PC-3 (cell line): Measurements from ENCODE around the gene SMYD3.

Experiments used
- EZH2 ChIP-seq: fragments of 300-600 bp; sonication (generic); IDR thresholded peaks from one replicate; pipeline ENCODE4 v1.6.1; 2017; ENCODE audit warnings: antibody characterized with exemption, mild to moderate bottlenecking, low read length; ENCODE audit not compliant: unreplicated experiment
- EZH2phosphoT487 ChIP-seq: fragments of 300-600 bp; sonication (generic); IDR thresholded peaks from 2 replicates; pipeline ENCODE4 v1.6.1; 2018; ENCODE audit warnings: mild to moderate bottlenecking, antibody characterized with exemption, low read length, borderline replicate concordance
- TF ChIP-seq, protein P1 (sequence below): fragments of 300-600 bp; sonication (generic); conservative IDR thresholded peaks from 2 replicates; pipeline ENCODE4 v1.5.1; 2017; ENCODE audit warnings: antibody characterized with exemption, low read depth, mild to moderate bottlenecking, low read length

DNA sequence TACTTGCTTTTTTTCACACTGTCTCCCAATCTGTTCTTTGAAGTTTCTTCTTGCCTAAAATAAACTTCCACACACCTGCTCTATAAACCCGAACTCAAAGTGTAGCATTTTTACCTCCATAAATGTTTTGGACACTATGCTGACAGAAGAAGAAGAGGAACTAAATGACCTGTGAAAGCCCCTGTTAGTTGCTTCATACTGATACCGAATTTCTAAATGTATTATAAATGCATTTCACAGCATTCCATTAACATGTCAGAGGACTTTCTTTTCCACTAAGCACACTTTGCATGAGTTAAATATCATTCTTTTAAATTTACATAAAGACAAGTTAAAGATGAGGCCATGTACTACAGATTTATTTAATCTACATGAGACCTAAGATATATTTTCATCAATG is 281.0 kb downstream of the SMYD3 start:
- TF ChIP-seq, protein P1, sequence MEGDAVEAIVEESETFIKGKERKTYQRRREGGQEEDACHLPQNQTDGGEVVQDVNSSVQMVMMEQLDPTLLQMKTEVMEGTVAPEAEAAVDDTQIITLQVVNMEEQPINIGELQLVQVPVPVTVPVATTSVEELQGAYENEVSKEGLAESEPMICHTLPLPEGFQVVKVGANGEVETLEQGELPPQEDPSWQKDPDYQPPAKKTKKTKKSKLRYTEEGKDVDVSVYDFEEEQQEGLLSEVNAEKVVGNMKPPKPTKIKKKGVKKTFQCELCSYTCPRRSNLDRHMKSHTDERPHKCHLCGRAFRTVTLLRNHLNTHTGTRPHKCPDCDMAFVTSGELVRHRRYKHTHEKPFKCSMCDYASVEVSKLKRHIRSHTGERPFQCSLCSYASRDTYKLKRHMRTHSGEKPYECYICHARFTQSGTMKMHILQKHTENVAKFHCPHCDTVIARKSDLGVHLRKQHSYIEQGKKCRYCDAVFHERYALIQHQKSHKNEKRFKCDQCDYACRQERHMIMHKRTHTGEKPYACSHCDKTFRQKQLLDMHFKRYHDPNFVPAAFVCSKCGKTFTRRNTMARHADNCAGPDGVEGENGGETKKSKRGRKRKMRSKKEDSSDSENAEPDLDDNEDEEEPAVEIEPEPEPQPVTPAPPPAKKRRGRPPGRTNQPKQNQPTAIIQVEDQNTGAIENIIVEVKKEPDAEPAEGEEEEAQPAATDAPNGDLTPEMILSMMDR: no peak
- TF ChIP-seq EZH2 (no peak), EZH2phosphoT487 (no peak)
